ENCODE data around the gene MCF2L2. TPM values are rescaled to one million over a fixed set of nuclear protein-coding genes. Genes with fewer than 3 reads are reported as not detected.

MCF2L2 gene
- total RNA-seq, 1 experiment from 2014 or later: 3.9 TPM

GRCh38 chr3:183252118-183252782, 176.2 kb downstream of the MCF2L2 start:
- BruUV-seq (replicated peaks): TSS peak; percentile 87
- intact Hi-C loops (cut with micrococcal nuclease; ENCODE audit: unreplicated experiment): no loop called here
- Mint-ChIP-seq H3K36me3 (ENCODE audit: insufficient read depth, unreplicated experiment) (peaks cover 4% of the 10 kb centered on the region), H3K9me3 (ENCODE audit: unreplicated experiment) (no peaks in the 10 kb centered on the region), H3K4me1 (ENCODE audit: low read depth, unreplicated experiment) (peaks cover 11% of the 10 kb centered on the region), H3K27ac (ENCODE audit: unreplicated experiment) (peak overlapping the region; percentile 78), H3K27me3 (ENCODE audit: insufficient read depth, unreplicated experiment) (no peaks in the 10 kb centered on the region), H3K4me3 (ENCODE audit: unreplicated experiment) (peak overlapping the region; percentile 79)
- no peaks in the 10 kb centered on the region for H3K36me3 ChIP-seq (ENCODE audit: control insufficient read depth, insufficient read depth, low read length)
- H3K27me3 ChIP-seq (replicated peaks; ENCODE audit: control insufficient read depth, insufficient read depth, low read length): no peaks in the 10 kb centered on the region
- TF ChIP-seq CTCF (IDR thresholded peaks at IDR 0.05; ENCODE audit: insufficient read depth in 1 of 2, low read depth in 1 of 2, low read length in 1 of 2, severe bottlenecking in 1 of 2, unreplicated experiment in 1 of 2): no peak
- POLR2A ChIA-PET: no interaction called here
- no peaks in the 10 kb centered on the region for H3K9me3 ChIP-seq
- CTCF ChIA-PET: no interaction called here
- peaks cover 4% of the 10 kb centered on the region; the same call in 1 of the 2 replicates for H3K4me1 ChIP-seq
- peak overlapping the region; percentile 43; the same call in 1 of the 2 replicates for H3K4me3 ChIP-seq (ENCODE audit: low read depth, low read length)
- no peak for DNase-seq

DNA sequence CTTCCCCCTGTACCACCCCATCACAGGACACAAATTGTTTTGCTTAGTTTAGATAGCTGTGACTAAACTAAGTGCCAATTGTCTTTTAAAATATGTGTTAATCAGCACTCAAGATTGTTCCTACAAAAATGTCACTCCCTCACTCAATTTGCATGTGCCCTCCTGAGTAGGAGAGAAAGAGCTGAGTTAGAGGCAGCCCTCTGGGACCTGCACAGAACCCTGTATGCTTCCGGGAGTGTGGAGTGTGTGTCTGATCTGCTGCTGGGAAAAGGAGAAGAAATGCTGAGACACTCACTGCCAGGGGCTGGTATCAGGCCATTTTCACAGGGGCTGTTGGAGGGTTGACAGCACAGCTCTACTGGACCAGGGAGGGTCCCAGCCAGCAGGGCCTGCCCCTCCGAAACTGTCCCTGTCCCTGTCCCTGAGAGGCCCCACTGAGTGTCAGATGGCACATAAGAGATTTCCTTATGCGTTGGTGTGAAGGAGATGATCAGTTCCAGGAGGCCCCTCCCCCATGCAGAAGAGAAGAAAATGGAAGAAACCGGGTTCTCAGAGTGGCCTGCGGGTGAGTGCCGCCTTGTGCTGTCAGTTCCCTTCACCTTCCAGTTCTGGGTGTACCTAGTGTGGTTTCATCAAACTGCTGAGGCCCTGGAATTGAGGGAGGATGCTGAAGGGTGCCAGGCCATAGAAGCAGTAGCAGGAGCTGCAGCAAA, 179.3 kb downstream of the MCF2L2 start:
- no peaks in the 10 kb centered on the region for H3K27me3 Mint-ChIP-seq (ENCODE audit: insufficient read depth, unreplicated experiment)
- no peaks in the 10 kb centered on the region for H3K9me3 Mint-ChIP-seq (ENCODE audit: unreplicated experiment)
- Histone ChIP-seq H3K4me3 (ENCODE audit: low read depth, low read length) (no peak overlapping the region), H3K27me3 (replicated peaks; ENCODE audit: control insufficient read depth, insufficient read depth, low read length) (no peaks in the 10 kb centered on the region), H3K4me1 (peaks cover 4% of the 10 kb centered on the region; the same call in 1 of the 2 replicates), H3K9me3 (no peaks in the 10 kb centered on the region), H3K36me3 (ENCODE audit: control insufficient read depth, insufficient read depth, low read length) (no peaks in the 10 kb centered on the region)
- BruUV-seq (replicated peaks): no TSS peak
- H3K27ac Mint-ChIP-seq (ENCODE audit: unreplicated experiment): no peak overlapping the region
- TF ChIP-seq CTCF (IDR thresholded peaks at IDR 0.05; ENCODE audit: insufficient read depth in 1 of 2, low read depth in 1 of 2, low read length in 1 of 2, severe bottlenecking in 1 of 2, unreplicated experiment in 1 of 2): no peak
- ChIA-PET POLR2A (no interaction called here), CTCF (no interaction called here)
- peaks cover 17% of the 10 kb centered on the region for H3K4me1 Mint-ChIP-seq (ENCODE audit: low read depth, unreplicated experiment)
- H3K36me3 Mint-ChIP-seq (ENCODE audit: insufficient read depth, unreplicated experiment): peaks cover 4% of the 10 kb centered on the region
- intact Hi-C loops (cut with micrococcal nuclease; ENCODE audit: unreplicated experiment): no loop called here
- DNase-seq: no peak
- no peak overlapping the region for H3K4me3 Mint-ChIP-seq (ENCODE audit: unreplicated experiment)

DNA sequence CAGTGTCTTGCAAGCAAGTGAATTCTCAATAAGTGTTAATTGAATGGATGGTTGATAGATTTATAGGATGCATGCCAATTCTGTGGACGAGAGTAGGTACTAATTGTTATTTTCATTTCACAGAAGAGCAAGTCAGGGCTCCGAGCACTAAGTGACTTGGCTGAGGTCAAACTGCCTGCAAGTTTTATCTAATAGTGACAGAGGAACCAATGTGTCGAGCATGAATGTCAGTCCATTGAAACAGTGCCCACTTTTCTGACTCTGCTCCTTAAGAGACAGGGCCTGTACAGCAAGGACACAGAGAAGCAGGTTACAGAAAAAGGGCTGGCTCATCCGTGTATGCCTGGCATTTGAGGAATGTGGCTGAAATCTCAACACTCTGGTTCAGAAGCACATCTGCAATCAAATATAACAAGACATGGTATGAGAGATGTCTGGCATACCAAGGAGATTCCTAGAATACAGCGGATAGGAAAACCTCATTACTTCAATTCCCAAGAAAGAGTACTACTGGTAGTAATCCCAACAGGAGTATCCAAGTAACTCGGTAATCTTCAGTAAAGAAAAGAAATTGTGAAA, 181.3 kb downstream of the MCF2L2 start:
- no TSS peak for BruUV-seq (replicated peaks)
- intact Hi-C loops (cut with micrococcal nuclease; ENCODE audit: unreplicated experiment): no loop called here
- TF ChIP-seq CTCF (IDR thresholded peaks at IDR 0.05; ENCODE audit: insufficient read depth in 1 of 2, low read depth in 1 of 2, low read length in 1 of 2, severe bottlenecking in 1 of 2, unreplicated experiment in 1 of 2): no peak
- H3K9me3 ChIP-seq: peaks cover 10% of the 10 kb centered on the region
- H3K27me3 ChIP-seq (replicated peaks; ENCODE audit: control insufficient read depth, insufficient read depth, low read length): no peaks in the 10 kb centered on the region
- H3K27me3 Mint-ChIP-seq (ENCODE audit: insufficient read depth, unreplicated experiment): no peaks in the 10 kb centered on the region
- ChIA-PET CTCF (no interaction called here), POLR2A (no interaction called here)
- H3K27ac Mint-ChIP-seq (ENCODE audit: unreplicated experiment): no peak overlapping the region
- no peaks in the 10 kb centered on the region for H3K36me3 ChIP-seq (ENCODE audit: control insufficient read depth, insufficient read depth, low read length)
- no peak overlapping the region for H3K4me3 ChIP-seq (ENCODE audit: low read depth, low read length)
- no peaks in the 10 kb centered on the region for H3K4me1 ChIP-seq
- DNase-seq: peak in 1 of 2 experiments; percentile 37
- H3K36me3 Mint-ChIP-seq (ENCODE audit: insufficient read depth, unreplicated experiment): no peaks in the 10 kb centered on the region
- H3K4me1 Mint-ChIP-seq (ENCODE audit: low read depth, unreplicated experiment): peaks cover 17% of the 10 kb centered on the region
- H3K4me3 Mint-ChIP-seq (ENCODE audit: unreplicated experiment): no peak overlapping the region
- peaks cover under 1% of the 10 kb centered on the region for H3K9me3 Mint-ChIP-seq (ENCODE audit: unreplicated experiment)

All from Caco-2 (cell line).